ENCODE data around the gene EIF2B2. TPM values are rescaled to one million over a fixed set of nuclear protein-coding genes. Genes with fewer than 3 reads are reported as not detected.

Gene EIF2B2
- total and polyA plus RNA-seq, 7 donors = 44.5 to 91.9 (median 64.4) TPM

DNA sequence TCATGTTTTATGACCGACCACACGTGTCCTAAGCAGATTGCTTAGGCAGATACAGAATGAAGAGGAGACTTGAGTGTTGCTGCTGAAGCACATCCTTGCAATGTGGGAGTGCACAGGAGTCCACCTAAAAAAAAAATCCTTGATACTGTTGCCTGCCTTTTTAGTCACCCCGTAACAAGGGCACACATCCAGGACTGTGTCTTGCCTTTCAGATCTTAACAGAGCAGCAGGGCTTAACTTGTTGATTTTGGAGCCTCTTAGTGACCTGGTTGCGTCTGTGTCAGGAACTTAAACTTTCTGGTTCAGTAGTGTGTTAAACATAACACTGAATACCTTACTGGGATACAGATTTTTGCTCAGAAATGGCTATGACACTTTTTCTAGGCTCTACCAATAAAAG, 6.5 kb downstream of the EIF2B2 start:
- intact Hi-C loops (cut with DNase I) = loop anchor here (5.0 to 10.0 kb wide), 2 partner anchors 38 to 56 kb away; partner anchors contain the start of genes ACYP1 (in 1 of the 2) and ZC2HC1C (in 1 of the 2)
- no peaks in the 10 kb centered on the region for H3K9me3 ChIP-seq
- H3K4me3 ChIP-seq = no peak overlapping the region
- TF ChIP-seq, protein P1, sequence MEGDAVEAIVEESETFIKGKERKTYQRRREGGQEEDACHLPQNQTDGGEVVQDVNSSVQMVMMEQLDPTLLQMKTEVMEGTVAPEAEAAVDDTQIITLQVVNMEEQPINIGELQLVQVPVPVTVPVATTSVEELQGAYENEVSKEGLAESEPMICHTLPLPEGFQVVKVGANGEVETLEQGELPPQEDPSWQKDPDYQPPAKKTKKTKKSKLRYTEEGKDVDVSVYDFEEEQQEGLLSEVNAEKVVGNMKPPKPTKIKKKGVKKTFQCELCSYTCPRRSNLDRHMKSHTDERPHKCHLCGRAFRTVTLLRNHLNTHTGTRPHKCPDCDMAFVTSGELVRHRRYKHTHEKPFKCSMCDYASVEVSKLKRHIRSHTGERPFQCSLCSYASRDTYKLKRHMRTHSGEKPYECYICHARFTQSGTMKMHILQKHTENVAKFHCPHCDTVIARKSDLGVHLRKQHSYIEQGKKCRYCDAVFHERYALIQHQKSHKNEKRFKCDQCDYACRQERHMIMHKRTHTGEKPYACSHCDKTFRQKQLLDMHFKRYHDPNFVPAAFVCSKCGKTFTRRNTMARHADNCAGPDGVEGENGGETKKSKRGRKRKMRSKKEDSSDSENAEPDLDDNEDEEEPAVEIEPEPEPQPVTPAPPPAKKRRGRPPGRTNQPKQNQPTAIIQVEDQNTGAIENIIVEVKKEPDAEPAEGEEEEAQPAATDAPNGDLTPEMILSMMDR (IDR thresholded peaks at IDR 0.05) = no peak
- DNase-seq (no peak), ATAC-seq (no peak)
- H3K36me3 ChIP-seq (ENCODE audit: insufficient read depth in 1 of 2, low read depth in 1 of 2) = peaks cover 20 to 90% of the 10 kb centered on the region in 2 donors
- no peaks in the 10 kb centered on the region for H3K27me3 ChIP-seq (ENCODE audit: insufficient read depth in 3 of 3, low read length in 2 of 3)
- no peak overlapping the region for H3K27ac ChIP-seq
- WGBS, 3 donors = 80 to 94% (median 87%) methylated on average over 4 of the region's 4 CpGs
- H3K4me1 ChIP-seq = peaks cover 24% of the 10 kb centered on the region

DNA sequence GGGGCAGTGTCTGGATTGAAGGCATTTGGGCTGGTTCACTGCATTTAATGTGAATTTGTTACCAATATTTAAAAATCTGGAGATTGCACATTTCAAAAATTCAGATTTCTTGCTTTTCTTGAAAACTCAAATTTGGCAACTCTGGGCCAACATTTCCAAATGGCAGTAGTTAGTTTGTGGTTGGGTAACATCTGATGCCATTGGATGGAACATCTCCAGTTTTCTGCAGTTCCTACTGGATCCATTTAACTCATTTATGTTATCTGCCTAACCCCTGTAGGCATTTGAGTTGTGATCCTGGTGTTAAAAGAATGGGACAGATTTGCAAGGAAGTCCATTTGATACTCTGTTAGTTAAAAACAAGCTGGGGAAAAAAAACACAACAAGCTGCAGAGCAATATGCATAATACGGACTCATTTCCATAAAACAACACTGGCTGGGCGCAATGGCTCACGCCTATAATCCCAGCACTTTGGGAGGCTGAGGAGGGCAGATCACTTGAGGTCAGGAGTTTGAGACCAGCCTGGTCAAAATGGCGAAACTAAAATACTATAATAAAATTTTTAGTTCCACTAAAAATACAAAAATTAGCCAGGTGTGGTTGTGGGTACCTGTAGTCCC, 7.9 kb downstream of the EIF2B2 start:
- TF ChIP-seq, protein P1 (IDR thresholded peaks at IDR 0.05) = no peak
- intact Hi-C loops (cut with DNase I) = no loop called here
- H3K4me1 ChIP-seq = peaks cover 18% of the 10 kb centered on the region
- H3K9me3 ChIP-seq = no peaks in the 10 kb centered on the region
- no peak overlapping the region for H3K4me3 ChIP-seq
- peak overlapping the region; percentile 66 for H3K27ac ChIP-seq
- H3K36me3 ChIP-seq (ENCODE audit: insufficient read depth in 1 of 2, low read depth in 1 of 2) = peaks cover 22 to 90% of the 10 kb centered on the region in 2 donors
- DNase-seq = no peak
- 92 to 98% (median 96%) methylated on average over 4 of the region's 4 CpGs for WGBS, 3 donors
- ATAC-seq = no peak
- no peaks in the 10 kb centered on the region for H3K27me3 ChIP-seq (ENCODE audit: insufficient read depth in 3 of 3, low read length in 2 of 3)

DNA sequence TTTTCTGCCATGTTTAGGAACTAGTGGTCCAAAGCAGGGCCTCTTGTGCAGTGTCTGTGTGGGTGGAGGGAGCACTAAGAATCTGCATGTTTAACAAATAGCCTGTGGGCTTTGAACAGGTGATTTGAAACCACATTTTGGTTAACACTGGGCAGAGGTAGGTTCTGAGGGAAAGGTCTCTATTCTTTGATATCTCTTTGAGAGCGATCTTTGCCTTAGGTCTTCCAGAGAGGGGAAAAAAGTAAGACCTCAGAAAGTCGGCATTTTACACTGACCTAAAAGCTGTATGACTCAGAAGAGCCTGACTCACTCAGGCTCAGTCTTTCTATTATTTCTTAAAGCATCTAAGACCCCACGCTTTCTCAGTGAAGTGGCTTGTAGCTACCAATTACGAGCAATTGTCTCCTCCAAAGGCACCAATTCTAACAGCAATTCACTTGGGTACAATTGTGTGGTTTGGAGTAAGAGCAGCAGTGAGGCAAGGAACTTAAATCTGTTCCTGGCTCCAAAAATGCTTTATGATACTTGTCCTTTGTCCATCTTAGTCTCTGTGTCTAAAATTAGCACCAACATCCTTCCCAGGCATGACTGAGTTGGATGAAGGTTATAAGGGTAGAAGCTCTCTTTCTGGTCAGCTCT, 8.8 kb downstream of the EIF2B2 start:
- no peaks in the 10 kb centered on the region for H3K9me3 ChIP-seq
- 52 to 57% (median 57%) methylated on average over 4 of the region's 4 CpGs for WGBS, 3 donors
- H3K27me3 ChIP-seq (ENCODE audit: insufficient read depth in 3 of 3, low read length in 2 of 3) = no peaks in the 10 kb centered on the region
- H3K4me3 ChIP-seq = no peak overlapping the region
- TF ChIP-seq, protein P1 (IDR thresholded peaks at IDR 0.05) = no peak
- H3K27ac ChIP-seq = peak overlapping the region; percentile 66
- ATAC-seq (peak; percentile 64 to 88 (median 77)), DNase-seq (no peak)
- intact Hi-C loops (cut with DNase I) = no loop called here
- H3K4me1 ChIP-seq = peaks cover 18% of the 10 kb centered on the region
- H3K36me3 ChIP-seq (ENCODE audit: insufficient read depth in 1 of 2, low read depth in 1 of 2) = peaks cover 22 to 90% of the 10 kb centered on the region in 2 donors

DNA sequence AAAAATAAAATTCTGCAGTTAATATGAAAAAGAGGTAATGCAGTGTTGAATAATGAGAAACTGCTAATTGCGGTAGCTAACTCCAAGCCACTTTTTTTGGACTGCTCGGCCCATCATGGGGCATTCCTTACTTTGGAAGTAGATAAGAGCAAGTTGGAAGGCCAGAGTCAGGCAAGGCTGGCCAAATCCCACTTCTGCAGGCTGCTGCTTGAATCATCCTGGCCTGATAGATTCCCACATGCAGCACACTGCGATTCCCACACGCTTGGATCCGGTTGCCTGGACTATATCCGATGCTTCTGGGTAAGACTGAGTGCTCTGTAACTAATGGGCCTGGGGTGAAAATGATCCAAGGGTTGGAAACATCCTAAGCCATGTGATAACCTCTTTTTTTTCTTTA, 10.6 kb downstream of the EIF2B2 start:
- Histone ChIP-seq H3K4me1 (peaks cover 18% of the 10 kb centered on the region), H3K27ac (no peak overlapping the region), H3K9me3 (no peaks in the 10 kb centered on the region), H3K4me3 (no peak overlapping the region), H3K36me3 (ENCODE audit: insufficient read depth in 1 of 2, low read depth in 1 of 2) (peaks cover 22 to 90% of the 10 kb centered on the region in 2 donors), H3K27me3 (ENCODE audit: insufficient read depth in 3 of 3, low read length in 2 of 3) (no peaks in the 10 kb centered on the region)
- WGBS, 3 donors = 72 to 82% (median 76%) methylated on average over 6 of the region's 6 CpGs
- intact Hi-C loops (cut with DNase I) = no loop called here
- no peak for DNase-seq
- ATAC-seq = no peak
- TF ChIP-seq, protein P1 (IDR thresholded peaks at IDR 0.05) = no peak

All from psoas muscle (tissue), 8 donors.